Activated CD4-positive, alpha-beta memory T cell treated with anti-CD3 and anti-CD28 coated beads for 36 hours (primary cell): Measurements from ENCODE around the gene LASP1. TPM values are rescaled to one million over a fixed set of nuclear protein-coding genes. Genes with fewer than 3 reads are reported as not detected.
"Not testable (repeated sequence)": the region's sequence is repeated elsewhere in the genome, so short reads cannot be mapped to it uniquely, and the experiment has no call there.

Experiments used
- CTCF ChIA-PET: fragments of 350-600 bp; sonication (Branson Sonifier 250); formaldehyde crosslinking; loops from one replicate; lab custom pipeline; 2021; ENCODE audit warnings: antibody characterized with exemption, inconsistent platforms; lab: Charles Lee
- POLR2A ChIA-PET: fragments of 350-600 bp; sonication (Branson Sonifier 250); formaldehyde crosslinking; loops from one replicate; lab custom pipeline; 2021; ENCODE audit warnings: antibody characterized with exemption; lab: Charles Lee
- DNase-seq: peaks from one replicate; pipeline ENCODE4 v3.0.0-alpha.2; 2020
- H3K27ac Mint-ChIP-seq: one replicate; pipeline ENCODE4 v1.8.0; 2021; ENCODE audit warnings: mixed read lengths
- H3K27me3 Mint-ChIP-seq: one replicate; pipeline ENCODE4 v1.8.0; 2021; ENCODE audit warnings: mixed read lengths
- H3K36me3 Mint-ChIP-seq: one replicate; pipeline ENCODE4 v1.8.0; 2021; ENCODE audit warnings: mixed read lengths
- H3K4me1 Mint-ChIP-seq: one replicate; pipeline ENCODE4 v1.8.0; 2021; ENCODE audit warnings: low read depth, mixed read lengths
- H3K4me3 Mint-ChIP-seq: one replicate; pipeline ENCODE4 v1.8.0; 2021; ENCODE audit warnings: mild to moderate bottlenecking, mixed read lengths
- H3K9me3 Mint-ChIP-seq: one replicate; pipeline ENCODE4 v1.8.0; 2021; ENCODE audit warnings: mixed read lengths
- intact Hi-C: fragments of 100-400 bp; cut with micrococcal nuclease; formaldehyde crosslinking; loops from one replicate; pipeline ENCODE4 v1.15.1; 2023
- total RNA-seq, 2 experiments: library from RNA; stranded (reverse); gene quantifications; one replicate each; pipeline ENCODE4 v1.2.3, GENCODE V29; 2021

LASP1 gene
- total RNA-seq, 2 experiments from 2014 or later, result 134 to 139 TPM

DNA sequence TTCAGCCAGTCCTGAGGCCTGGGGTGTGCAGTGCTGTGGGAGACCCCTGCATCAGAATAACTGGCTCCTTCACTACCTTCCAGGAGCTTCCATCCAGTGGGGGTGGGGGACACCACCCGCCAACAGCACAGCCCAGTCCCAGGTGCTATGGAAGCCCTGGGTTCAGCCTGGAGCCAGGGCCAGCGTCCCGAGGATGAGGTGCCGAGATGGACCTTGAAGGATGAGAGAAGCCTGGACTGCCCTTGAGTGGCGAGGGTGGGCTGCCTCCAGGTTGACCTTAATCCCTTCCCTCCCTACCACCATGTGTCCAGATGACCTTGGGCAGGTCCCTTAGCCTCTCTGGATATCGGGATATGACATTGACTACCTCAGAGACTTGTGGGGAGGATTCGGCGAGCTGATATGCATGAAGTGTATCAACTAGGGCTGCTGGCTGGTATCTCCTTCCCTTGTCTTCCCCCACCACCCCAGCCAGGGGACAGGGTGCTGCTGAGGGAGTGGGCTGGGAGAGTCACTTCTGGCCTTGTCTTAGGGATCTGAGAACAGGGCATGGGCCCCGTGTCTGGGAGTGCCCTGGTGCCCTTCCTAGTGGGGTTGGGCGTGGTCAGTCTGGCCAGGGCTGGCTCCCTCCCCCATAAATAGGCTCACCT lies 41.3 kb downstream of the LASP1 start:
- Mint-ChIP-seq H3K9me3 (no peaks in the 10 kb centered on the region), H3K27ac (peak overlapping the region; percentile 42), H3K4me1 (peaks cover 12% of the 10 kb centered on the region), H3K36me3 (peaks cover 7% of the 10 kb centered on the region), H3K27me3 (no peaks in the 10 kb centered on the region), H3K4me3 (no peak overlapping the region)
- CTCF ChIA-PET, result no interaction called here
- intact Hi-C loops, result no loop called here
- POLR2A ChIA-PET, result no interaction called here
- no peak for DNase-seq

DNA sequence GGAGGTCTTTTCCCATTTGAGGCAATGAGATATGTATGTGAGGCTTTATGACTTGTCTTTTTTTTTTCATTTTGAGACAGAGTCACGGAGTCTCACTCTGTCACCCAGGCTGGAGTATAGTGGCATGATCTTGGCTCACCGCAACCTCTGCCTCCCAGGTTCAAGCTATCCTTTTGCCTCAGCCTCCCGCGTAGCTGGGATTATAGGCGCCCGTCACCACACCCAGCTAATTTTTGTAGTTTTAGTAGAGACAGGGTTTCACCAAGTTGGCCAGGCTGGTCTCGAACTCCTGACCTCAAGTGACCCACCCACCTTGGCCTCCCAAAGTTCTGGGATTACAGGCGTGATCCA lies 41.8 kb downstream of the LASP1 start:
- H3K9me3 Mint-ChIP-seq, H3K36me3 Mint-ChIP-seq, POLR2A ChIA-PET, H3K4me3 Mint-ChIP-seq, H3K27me3 Mint-ChIP-seq, intact Hi-C loops, CTCF ChIA-PET: not testable (repeated sequence)
- peak; percentile 8 for DNase-seq
- peak overlapping the region; percentile 42 for H3K27ac Mint-ChIP-seq
- peaks cover 12% of the 10 kb centered on the region for H3K4me1 Mint-ChIP-seq

DNA sequence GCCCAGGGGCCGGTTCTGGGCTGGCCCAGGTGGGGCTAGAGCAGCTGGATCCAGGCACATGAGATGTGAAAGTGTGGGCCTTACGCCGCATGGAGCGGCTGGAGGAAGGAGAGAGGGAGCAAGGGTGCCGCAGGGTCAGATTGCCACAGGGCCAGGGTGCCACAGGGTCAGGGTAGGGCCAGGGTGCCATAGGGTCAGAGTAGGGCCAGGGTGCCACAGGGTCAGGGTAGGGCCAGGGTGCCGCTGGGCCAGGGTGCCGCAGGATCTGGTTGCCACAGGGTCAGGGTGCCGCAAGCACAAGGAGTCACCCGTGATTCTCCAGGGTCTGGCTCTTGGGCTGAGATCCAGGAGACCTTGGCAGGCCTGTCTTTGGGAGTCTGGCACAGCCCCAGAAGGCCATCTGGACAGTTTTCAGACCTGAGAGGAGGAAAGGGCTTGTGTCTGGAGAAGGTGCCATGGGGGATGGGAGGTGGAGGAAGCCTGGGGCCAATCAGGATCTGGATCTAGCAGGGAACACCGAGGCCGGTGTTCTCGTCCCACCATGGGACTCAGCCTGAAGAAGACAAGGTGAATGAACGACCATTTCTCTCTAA lies 42.5 kb downstream of the LASP1 start:
- intact Hi-C loops, result no loop called here
- peak; percentile 7 for DNase-seq
- ChIA-PET POLR2A (no interaction called here), CTCF (no interaction called here)
- peaks cover 14% of the 10 kb centered on the region for H3K36me3 Mint-ChIP-seq
- H3K4me1 Mint-ChIP-seq, result peaks cover 10% of the 10 kb centered on the region
- no peaks in the 10 kb centered on the region for H3K9me3 Mint-ChIP-seq
- H3K27ac Mint-ChIP-seq, result peak overlapping the region; percentile 13
- H3K4me3 Mint-ChIP-seq, result no peak overlapping the region
- H3K27me3 Mint-ChIP-seq, result no peaks in the 10 kb centered on the region

DNA sequence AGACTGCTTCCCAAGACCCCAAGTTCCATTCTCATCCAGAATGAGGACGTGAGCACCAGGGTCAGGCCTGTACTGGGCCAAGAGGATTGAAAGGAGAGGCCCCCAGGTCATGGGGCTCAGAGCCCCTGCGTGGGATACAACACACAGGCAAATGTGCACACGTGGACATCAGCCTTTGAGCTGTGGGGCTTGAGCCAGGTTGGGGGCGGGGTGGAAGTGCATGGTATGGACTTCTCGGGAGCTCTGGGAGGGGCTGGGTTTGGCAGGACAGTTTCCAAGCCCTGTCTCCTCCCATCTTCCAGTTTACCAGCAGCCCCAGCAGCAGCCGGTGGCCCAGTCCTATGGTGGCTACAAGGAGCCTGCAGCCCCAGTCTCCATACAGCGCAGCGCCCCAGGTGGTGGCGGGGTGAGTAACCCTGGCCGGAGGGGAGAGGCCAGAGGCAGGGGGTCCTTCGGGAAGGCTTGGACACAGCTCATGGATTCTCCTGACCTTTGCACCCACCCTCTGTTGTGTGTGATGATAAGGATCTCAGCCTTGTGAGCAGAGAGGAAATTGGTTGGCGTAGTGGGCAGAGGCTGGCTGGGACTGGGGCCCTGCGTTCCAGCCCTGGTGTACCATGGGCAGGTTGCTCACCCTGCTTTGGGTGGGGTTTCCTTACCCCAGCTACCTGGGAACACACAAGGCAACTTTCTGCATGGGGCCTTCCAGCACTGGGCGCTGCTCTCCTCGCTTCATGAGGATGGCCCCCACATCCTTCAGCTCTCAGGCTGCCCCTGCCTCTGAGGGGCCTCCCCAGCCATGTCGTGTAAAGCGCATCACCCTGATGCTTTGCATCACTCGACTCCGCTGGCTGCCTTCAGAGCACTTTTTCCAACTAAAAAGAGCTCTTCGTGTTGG lies 45.1 kb downstream of the LASP1 start:
- H3K4me1 Mint-ChIP-seq, result no peaks in the 10 kb centered on the region
- no peaks in the 10 kb centered on the region for H3K9me3 Mint-ChIP-seq
- no peak overlapping the region for H3K4me3 Mint-ChIP-seq
- ChIA-PET POLR2A (interaction anchor here (0.7 kb wide), 1 partner anchor 38 kb away, joined by 3 read pairs; no protein-coding TSS in a partner anchor), CTCF (interaction anchor here (1.2 to 1.5 kb wide), 2 partner anchors 10 to 14 kb away, joined by 3 to 5 read pairs; partner anchors contain the start of gene LASP1NB)
- no peaks in the 10 kb centered on the region for H3K27me3 Mint-ChIP-seq
- H3K36me3 Mint-ChIP-seq, result peaks cover 31% of the 10 kb centered on the region
- intact Hi-C loops, result no loop called here
- H3K27ac Mint-ChIP-seq, result no peak overlapping the region
- DNase-seq, result peak; percentile 7

DNA sequence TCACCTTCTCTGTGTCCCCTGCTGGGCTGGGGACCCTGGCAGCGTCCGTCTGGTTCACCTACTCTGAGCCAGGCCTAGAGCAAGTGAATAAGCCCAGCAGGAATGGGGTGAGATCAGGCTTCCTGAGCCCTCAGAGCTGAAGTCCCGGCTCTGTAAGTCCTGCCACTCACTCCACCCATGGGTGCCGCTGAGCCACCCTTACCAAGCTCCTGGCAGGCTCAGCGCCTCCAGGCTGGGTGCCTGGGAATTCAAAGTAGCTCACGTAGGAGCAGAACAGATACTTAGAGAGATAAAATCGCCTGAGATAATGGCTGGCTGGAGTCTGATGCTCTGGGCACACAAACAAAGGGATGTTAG lies 45.8 kb downstream of the LASP1 start:
- H3K4me3 Mint-ChIP-seq, result no peak overlapping the region
- no peak for DNase-seq
- H3K36me3 Mint-ChIP-seq, result peaks cover 31% of the 10 kb centered on the region
- H3K9me3 Mint-ChIP-seq, result no peaks in the 10 kb centered on the region
- H3K27me3 Mint-ChIP-seq, result no peaks in the 10 kb centered on the region
- CTCF ChIA-PET, result interaction anchor here (1.2 kb wide), 1 partner anchor 14 kb away, joined by 3 read pairs; no protein-coding TSS in a partner anchor
- H3K27ac Mint-ChIP-seq, result no peak overlapping the region
- intact Hi-C loops, result no loop called here
- POLR2A ChIA-PET, result no interaction called here
- peaks cover 3% of the 10 kb centered on the region for H3K4me1 Mint-ChIP-seq

DNA sequence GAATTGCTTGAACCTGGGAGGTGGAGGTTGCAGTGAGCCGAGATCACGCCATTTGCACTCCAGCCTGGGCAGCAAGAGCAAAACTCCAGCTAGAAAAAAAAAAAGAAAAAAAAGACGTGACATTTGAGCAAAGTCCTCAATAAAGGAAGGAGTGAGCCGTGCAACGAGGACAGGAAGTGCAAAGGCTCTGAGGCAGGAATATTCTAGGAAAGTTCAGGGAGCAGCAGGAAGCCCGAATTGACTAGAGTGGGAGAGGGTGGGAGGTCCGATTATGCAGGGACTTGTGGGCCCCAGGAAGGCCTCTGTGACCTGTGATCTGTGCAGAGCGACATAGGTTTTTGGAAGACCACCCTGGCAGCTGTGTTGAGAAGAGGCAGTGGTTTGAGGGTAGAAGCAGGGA lies 46.9 kb downstream of the LASP1 start:
- no peak overlapping the region for H3K27ac Mint-ChIP-seq

DNA sequence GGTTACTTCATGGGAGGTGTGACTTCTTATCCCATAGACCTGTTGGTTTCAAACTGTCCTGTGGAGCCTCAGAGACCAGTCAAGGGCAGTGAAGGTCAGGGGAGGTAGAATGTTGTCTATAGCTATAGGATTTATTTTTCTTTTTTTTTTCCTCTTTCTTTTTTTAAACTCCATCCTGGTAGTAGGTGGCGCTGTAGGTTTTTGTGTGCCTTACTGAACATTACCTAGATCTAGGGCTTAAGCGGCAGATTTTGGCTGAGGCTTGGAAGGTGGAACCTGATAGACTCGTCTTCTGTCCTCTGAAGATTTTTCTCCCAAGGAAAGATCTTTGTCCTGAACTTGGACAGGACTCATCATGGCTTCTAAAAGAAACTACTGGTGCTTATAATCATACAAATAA lies 47.4 kb downstream of the LASP1 start:
- Mint-ChIP-seq H3K4me1 (peaks cover 11% of the 10 kb centered on the region), H3K9me3 (no peaks in the 10 kb centered on the region), H3K36me3 (peaks cover 31% of the 10 kb centered on the region), H3K27ac (no peak overlapping the region), H3K4me3 (no peak overlapping the region), H3K27me3 (no peaks in the 10 kb centered on the region)
- ChIA-PET POLR2A (no interaction called here), CTCF (interaction anchor here (0.7 kb wide), 1 partner anchor 19 kb away, joined by 3 read pairs; no protein-coding TSS in a partner anchor)
- intact Hi-C loops, result no loop called here
- peak; percentile 2 for DNase-seq

More for the DNA sequence above, 46.9 kb downstream of the LASP1 start:
- peaks cover 8% of the 10 kb centered on the region for H3K4me1 Mint-ChIP-seq
- intact Hi-C loops, result no loop called here
- no peak overlapping the region for H3K4me3 Mint-ChIP-seq
- DNase-seq, result peak; percentile 5
- H3K9me3 Mint-ChIP-seq, result no peaks in the 10 kb centered on the region
- H3K36me3 Mint-ChIP-seq, result peaks cover 31% of the 10 kb centered on the region
- ChIA-PET POLR2A (no interaction called here), CTCF (no interaction called here)
- H3K27me3 Mint-ChIP-seq, result no peaks in the 10 kb centered on the region

DNA sequence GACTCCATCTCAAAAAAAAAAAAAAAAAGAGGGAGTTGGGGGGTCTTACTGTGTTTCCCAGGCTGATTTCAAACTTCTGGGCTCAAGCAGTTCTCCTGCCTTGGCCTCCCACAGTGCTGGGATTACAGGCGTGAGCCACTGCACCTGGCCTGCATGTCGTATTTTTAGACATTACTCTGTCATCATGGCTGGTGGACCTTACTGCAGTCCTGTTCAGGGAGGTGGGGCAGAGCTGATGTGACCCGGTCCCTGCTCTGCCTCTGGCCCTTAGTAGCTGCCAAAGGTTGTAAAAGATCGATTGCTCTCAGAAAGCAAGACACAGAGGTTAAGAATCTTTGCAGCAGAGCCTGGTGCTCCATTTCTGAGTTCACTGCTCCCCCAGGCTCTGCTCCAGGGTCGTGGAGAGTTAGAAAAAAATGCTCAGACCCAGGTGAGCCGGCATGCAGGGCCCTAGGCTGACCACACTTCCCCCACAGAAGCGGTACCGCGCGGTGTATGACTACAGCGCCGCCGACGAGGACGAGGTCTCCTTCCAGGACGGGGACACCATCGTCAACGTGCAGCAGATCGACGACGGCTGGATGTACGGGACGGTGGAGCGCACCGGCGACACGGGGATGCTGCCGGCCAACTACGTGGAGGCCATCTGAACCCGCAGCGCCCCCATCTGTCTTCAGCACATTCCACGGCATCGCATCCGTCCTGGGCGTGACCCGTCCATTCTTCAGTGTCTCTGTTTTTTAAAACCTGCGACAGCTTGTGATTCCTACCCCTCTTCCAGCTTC lies 48.5 kb downstream of the LASP1 start:
- no peak overlapping the region for H3K4me3 Mint-ChIP-seq
- H3K27me3 Mint-ChIP-seq, result no peaks in the 10 kb centered on the region
- ChIA-PET POLR2A (no interaction called here), CTCF (interaction anchor here (0.7 kb wide), 1 partner anchor 20 kb away, joined by 3 read pairs; no protein-coding TSS in a partner anchor)
- H3K4me1 Mint-ChIP-seq, result peaks cover 11% of the 10 kb centered on the region
- no peaks in the 10 kb centered on the region for H3K9me3 Mint-ChIP-seq
- peak; percentile 12 for DNase-seq
- intact Hi-C loops, result no loop called here
- H3K36me3 Mint-ChIP-seq, result peaks cover 31% of the 10 kb centered on the region
- peak overlapping the region; percentile 6 for H3K27ac Mint-ChIP-seq

DNA sequence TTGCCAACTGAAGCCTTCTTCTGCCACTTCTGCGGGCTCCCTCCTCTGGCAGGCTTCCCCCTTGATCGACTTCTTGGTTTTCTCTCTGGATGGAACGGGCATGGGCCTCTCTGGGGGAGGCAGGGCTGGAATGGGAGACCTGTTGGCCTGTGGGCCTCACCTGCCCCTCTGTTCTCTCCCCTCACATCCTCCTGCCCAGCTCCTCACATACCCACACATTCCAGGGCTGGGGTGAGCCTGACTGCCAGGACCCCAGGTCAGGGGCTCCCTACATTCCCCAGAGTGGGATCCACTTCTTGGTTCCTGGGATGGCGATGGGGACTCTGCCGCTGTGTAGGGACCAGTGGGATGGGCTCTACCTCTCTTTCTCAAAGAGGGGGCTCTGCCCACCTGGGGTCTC lies 49.1 kb downstream of the LASP1 start:
- Mint-ChIP-seq H3K27ac (no peak overlapping the region), H3K4me3 (no peak overlapping the region), H3K36me3 (peaks cover 30% of the 10 kb centered on the region), H3K9me3 (no peaks in the 10 kb centered on the region), H3K4me1 (peaks cover 11% of the 10 kb centered on the region), H3K27me3 (no peaks in the 10 kb centered on the region)
- ChIA-PET POLR2A (no interaction called here), CTCF (interaction anchor here (0.9 kb wide), 1 partner anchor 49 kb away, joined by 3 read pairs; the partner anchor contains the start of gene LASP1)
- intact Hi-C loops, result no loop called here
- peak; percentile 2 for DNase-seq

DNA sequence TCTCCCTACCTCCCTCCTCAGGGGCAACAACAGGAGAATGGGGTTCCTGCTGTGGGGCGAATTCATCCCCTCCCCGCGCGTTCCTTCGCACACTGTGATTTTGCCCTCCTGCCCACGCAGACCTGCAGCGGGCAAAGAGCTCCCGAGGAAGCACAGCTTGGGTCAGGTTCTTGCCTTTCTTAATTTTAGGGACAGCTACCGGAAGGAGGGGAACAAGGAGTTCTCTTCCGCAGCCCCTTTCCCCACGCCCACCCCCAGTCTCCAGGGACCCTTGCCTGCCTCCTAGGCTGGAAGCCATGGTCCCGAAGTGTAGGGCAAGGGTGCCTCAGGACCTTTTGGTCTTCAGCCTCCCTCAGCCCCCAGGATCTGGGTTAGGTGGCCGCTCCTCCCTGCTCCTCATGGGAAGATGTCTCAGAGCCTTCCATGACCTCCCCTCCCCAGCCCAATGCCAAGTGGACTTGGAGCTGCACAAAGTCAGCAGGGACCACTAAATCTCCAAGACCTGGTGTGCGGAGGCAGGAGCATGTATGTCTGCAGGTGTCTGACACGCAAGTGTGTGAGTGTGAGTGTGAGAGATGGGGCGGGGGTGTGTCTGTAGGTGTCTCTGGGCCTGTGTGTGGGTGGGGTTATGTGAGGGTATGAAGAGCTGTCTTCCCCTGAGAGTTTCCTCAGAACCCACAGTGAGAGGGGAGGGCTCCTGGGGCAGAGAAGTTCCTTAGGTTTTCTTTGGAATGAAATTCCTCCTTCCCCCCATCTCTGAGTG lies 49.6 kb downstream of the LASP1 start:
- Mint-ChIP-seq H3K9me3 (no peaks in the 10 kb centered on the region), H3K4me3 (no peak overlapping the region), H3K4me1 (peaks cover 11% of the 10 kb centered on the region), H3K36me3 (peaks cover 24% of the 10 kb centered on the region), H3K27me3 (no peaks in the 10 kb centered on the region), H3K27ac (peak overlapping the region; percentile 2)
- ChIA-PET CTCF (interaction anchor here (0.9 kb wide), 1 partner anchor 50 kb away, joined by 3 read pairs; the partner anchor contains the start of gene LASP1), POLR2A (no interaction called here)
- peak; percentile 4 for DNase-seq
- intact Hi-C loops, result no loop called here
